HG03571 (cell line): ENCODE data around the gene PPIP5K1.
A peak's percentile ranks its signal among the peaks of the same experiment; 100 is the strongest.

Experiments used
- ATAC-seq: cut with Tn5 transposase; IDR thresholded peaks from one replicate; pipeline ENCODE4 v1.9.1; 2021; ENCODE audit not compliant: unreplicated experiment

Gene PPIP5K1

GRCh38 chr15:43519196-43519595 is 70.8 kb downstream of the PPIP5K1 start:
- ATAC-seq: no peak

- ATAC-seq: no peak
Measured at GRCh38 chr15:43518197-43518761, 71.7 kb downstream of the PPIP5K1 start.

GRCh38 chr15:43517354-43518196 is 72.4 kb downstream of the PPIP5K1 start, which contains the start of gene MAP1A:
MAP1A (plus strand) TSS chr15:43517608; CDS start chr15:43521474, 3,866 bp downstream.
- no peak for ATAC-seq

- ATAC-seq: no peak
Measured at GRCh38 chr15:43516801-43517353, 73.1 kb downstream of the PPIP5K1 start.

GRCh38 chr15:43516185-43516584 is 73.8 kb downstream of the PPIP5K1 start:
- no peak for ATAC-seq

- no peak for ATAC-seq
Measured at GRCh38 chr15:43515741-43516140, 74.3 kb downstream of the PPIP5K1 start.

GRCh38 chr15:43514241-43515057 is 75.6 kb downstream of the PPIP5K1 start:
- no peak for ATAC-seq

GRCh38 chr15:43513550-43513949 is 76.5 kb downstream of the PPIP5K1 start:
- no peak for ATAC-seq

- peak; percentile 18 for ATAC-seq
Measured at GRCh38 chr15:43511012-43511885, 78.8 kb downstream of the PPIP5K1 start.

GRCh38 chr15:43510200-43511011 is 79.6 kb downstream of the PPIP5K1 start:
- ATAC-seq: peak; percentile 97

- no peak for ATAC-seq
Measured at GRCh38 chr15:43509660-43510199, 80.3 kb downstream of the PPIP5K1 start.

GRCh38 chr15:43508991-43509659 is 80.9 kb downstream of the PPIP5K1 start:
- no peak for ATAC-seq

GRCh38 chr15:43508421-43508820 is 81.6 kb downstream of the PPIP5K1 start:
- no peak for ATAC-seq

- no peak for ATAC-seq
Measured at GRCh38 chr15:43505738-43506137, 84.3 kb downstream of the PPIP5K1 start.

- no peak for ATAC-seq
Measured at GRCh38 chr15:43499635-43500034, 90.4 kb downstream of the PPIP5K1 start.

GRCh38 chr15:43498990-43499389 is 91.0 kb downstream of the PPIP5K1 start:
- no peak for ATAC-seq

- no peak for ATAC-seq
Measured at GRCh38 chr15:43493703-43494472, 96.1 kb downstream of the PPIP5K1 start.
